GM12878 (cell line): ENCODE data around the gene DHCR24. TPM values are rescaled to one million over a fixed set of nuclear protein-coding genes. Genes with fewer than 3 reads are reported as not detected.

ENCODE experiments used
- ATAC-seq: fragments of 200-7000 bp; cut with Tn5 transposase; 3 replicates; pipeline ENCODE4 v1.9.1; 2020; ENCODE audit warnings: mild to moderate bottlenecking, moderate library complexity
- BruUV-seq: library from RNA; stranded (reverse); fragments of 400-500 nt; replicated peaks from 2 replicates; lab custom pipeline; 2021; lab: Mats Ljungman, UMichigan
- CTCF ChIA-PET: fragments of 300-600 bp; sonication (Branson Sonifier 250); formaldehyde crosslinking; extraction: SDS; loops from one replicate; lab custom pipeline; 2021; ENCODE audit warnings: inconsistent platforms; lab: Yijun Ruan, JAX
- POLR2A ChIA-PET: fragments of 350-600 bp; formaldehyde crosslinking; extraction: SDS; loops from one replicate; lab custom pipeline; 2021; ENCODE audit warnings: inconsistent platforms; lab: Charles Lee
- RAD21 ChIA-PET: fragments of 300-600 bp; sonication (Branson Sonifier 250); formaldehyde crosslinking; loops from one replicate; lab custom pipeline; 2023; ENCODE audit warnings: antibody characterized with exemption; ENCODE audit not compliant: unreplicated experiment; lab: Charles Lee
- SMC1A ChIA-PET: fragments of 300-600 bp; sonication (Branson Sonifier 250); formaldehyde crosslinking; loops from one replicate; lab custom pipeline; 2023; ENCODE audit not compliant: unreplicated experiment, uncharacterized antibody; lab: Charles Lee
- DNase-seq: peaks from one replicate; pipeline ENCODE4 v3.0.0-alpha.2; 2011; ENCODE audit warnings: low read depth, low spot score
- FAIRE-seq: peaks from 3 replicates; lab custom pipeline; 2011; peaks lifted over from hg19 to GRCh38; lab: Jason Lieb, UNC
- H2AFZ ChIP-seq: 2 replicates; pipeline ENCODE4 v1.6.0; 2011; ENCODE audit warnings: low read depth, low read length, control low read depth; ENCODE audit not compliant: control insufficient read depth
- H3K27ac ChIP-seq: 2 replicates; pipeline ENCODE4 v1.5.1; 2011; ENCODE audit warnings: control low read depth; ENCODE audit not compliant: control insufficient read depth, insufficient read depth
- H3K27me3 ChIP-seq, 2 experiments: replicated peaks in 1 of 2; 2 replicates each; pipeline versions ENCODE4 v1.6.0 to v1.6.1; 2011; ENCODE audit warnings: low read length in 1 of 2; ENCODE audit not compliant: control insufficient read depth in 2 of 2, insufficient read depth in 2 of 2
- H3K36me3 ChIP-seq, 2 experiments: 2 replicates each; pipeline ENCODE4 v1.5.1; 2011; ENCODE audit warnings: low read length in 1 of 2; ENCODE audit not compliant: control insufficient read depth in 2 of 2, insufficient read depth in 2 of 2
- H3K4me1 ChIP-seq: 2 replicates; pipeline ENCODE4 v1.6.1; 2011; ENCODE audit warnings: mild to moderate bottlenecking, low read length, moderate library complexity, mixed read lengths; ENCODE audit not compliant: control insufficient read depth, insufficient read depth
- H3K4me2 ChIP-seq: 2 replicates; pipeline ENCODE4 v1.6.0; 2011; ENCODE audit warnings: control low read depth; ENCODE audit not compliant: control insufficient read depth, insufficient read depth
- H3K4me3 ChIP-seq: fragments of 200-600 bp; sonication (generic); 2 replicates; pipeline ENCODE4 v1.5.1; 2016
- H3K79me2 ChIP-seq: 2 replicates; pipeline ENCODE4 v1.6.0; 2011; ENCODE audit warnings: low read length; ENCODE audit not compliant: control insufficient read depth, insufficient read depth
- H3K9ac ChIP-seq: 2 replicates; pipeline ENCODE4 v1.8.0; 2011; ENCODE audit warnings: low read length, control low read depth, mixed read lengths; ENCODE audit not compliant: control insufficient read depth, insufficient read depth
- H3K9me3 ChIP-seq: replicated peaks from 3 replicates; pipeline ENCODE4 v1.5.1; 2011; ENCODE audit warnings: mild to moderate bottlenecking, low read length; ENCODE audit not compliant: control insufficient read depth, insufficient read depth
- H4K20me1 ChIP-seq: 2 replicates; pipeline ENCODE4 v1.6.0; 2011; ENCODE audit not compliant: control insufficient read depth, insufficient read depth
- BACH1 ChIP-seq: fragments of 450-650 bp; IDR thresholded peaks from 2 replicates; pipeline ENCODE4 v1.6.1; 2017; ENCODE audit warnings: mild to moderate bottlenecking, borderline replicate concordance
- CBX3 ChIP-seq: fragments of 200-600 bp; sonication (generic); IDR thresholded peaks from 2 replicates; pipeline ENCODE4 v1.6.1; 2016; ENCODE audit warnings: low read depth, borderline replicate concordance
- IKZF2 ChIP-seq, 2 experiments: fragments of 450-650 bp; IDR thresholded peaks; 2 replicates each; pipeline ENCODE4 v1.6.1; 2017; ENCODE audit warnings: mild to moderate bottlenecking in 2 of 2, moderate library complexity in 2 of 2
- JUNB ChIP-seq: IDR thresholded peaks from 2 replicates; pipeline ENCODE4 v1.6.1; 2016; ENCODE audit warnings: antibody characterized with exemption, mild to moderate bottlenecking
- KAT2A ChIP-seq: conservative IDR thresholded peaks from 2 replicates; pipeline ENCODE4 v1.6.1; 2011; ENCODE audit warnings: low read depth, low read length; ENCODE audit not compliant: control insufficient read depth
- MTA3 ChIP-seq: IDR thresholded peaks from 2 replicates; pipeline ENCODE4 v1.6.1; 2012; ENCODE audit warnings: low read length, inconsistent platforms, borderline replicate concordance
- NBN ChIP-seq: fragments of 450-650 bp; IDR thresholded peaks from 2 replicates; pipeline ENCODE4 v1.6.1; 2016
- NFYB ChIP-seq: IDR thresholded peaks from 2 replicates; pipeline ENCODE4 v1.6.1; 2011; ENCODE audit warnings: low read depth, mild to moderate bottlenecking, low read length, improper control_type of control experiment, moderate library complexity; ENCODE audit not compliant: insufficient read depth
- RAD51 ChIP-seq: fragments of 450-650 bp; IDR thresholded peaks from 2 replicates; pipeline ENCODE4 v1.6.1; 2016; ENCODE audit warnings: moderate library complexity, mild to moderate bottlenecking, inconsistent platforms
- RB1 ChIP-seq: fragments of 450-650 bp; formaldehyde crosslinking; IDR thresholded peaks from 2 replicates; pipeline ENCODE4 v1.6.1; 2017; ENCODE audit warnings: mild to moderate bottlenecking, borderline replicate concordance
- TCF12 ChIP-seq: IDR thresholded peaks from 2 replicates; pipeline ENCODE4 v1.6.1; 2011; ENCODE audit warnings: low read depth, mild to moderate bottlenecking, low read length
- YY1 ChIP-seq: IDR thresholded peaks from 2 replicates; pipeline ENCODE4 v1.6.1; 2011; ENCODE audit warnings: low read depth, mild to moderate bottlenecking, low read length
- WGBS: methylation state at CpG from one replicate; pipeline ENCODE4 v1.1.6; 2016; ENCODE audit warnings: low lambda C conversion rate; ENCODE audit not compliant: insufficient replicate concordance, insufficient coverage; ENCODE audit errors: missing lambda C conversion rate; 5-methylcytosine and 5-hydroxymethylcytosine counted together
- in situ Hi-C: fragments of 300-500 bp; cut with MboI; formaldehyde crosslinking; loops from 9 replicates; pipeline ENCODE4 v1.14.3; 2018; ENCODE audit warnings: mixed read lengths
- intact Hi-C: fragments of 100-400 bp; cut with micrococcal nuclease; formaldehyde crosslinking; loops from one replicate; pipeline ENCODE4 v1.14.2; 2022; ENCODE audit not compliant: unreplicated experiment
- polyA plus RNA-seq, 11 experiments: library from polyadenylated mRNA; depleted of rRNA in 4 of 11; unstranded in 6 of 11; stranded (reverse) in 5 of 11; fragments of >200 nt; fragmentation: Nextera tagmentation in 4 of 11; fragmentation: Illumina TruSeq in 1 of 11; extraction: Ambion mirVana in 4 of 11; extraction: Trizol in 1 of 11; gene quantifications; 1 replicate in 1 of 11; 2 replicates in 10 of 11; pipeline versions ENCODE4 v1.2.1 to v1.2.3, GENCODE V29; 2011 to 2016; ENCODE audit warnings: inconsistent platforms in 2 of 11, missing spikeins in 2 of 11, low read depth in 1 of 11
- total RNA-seq, 4 experiments: library from RNA; depleted of rRNA in 3 of 4; stranded (reverse); fragments of >200 nt in 3 of 4; fragmentation: Illumina TruSeq in 1 of 4; extraction: Trizol in 1 of 4; gene quantifications; 2 replicates each; pipeline versions ENCODE4 v1.2.1 to v1.2.3, GENCODE V29; 2013 to 2021
- TF ChIP-seq, protein P1 (sequence below): fragments of 450-650 bp; formaldehyde crosslinking; IDR thresholded peaks from 2 replicates; pipeline ENCODE4 v1.5.0; 2022; ENCODE audit warnings: mild to moderate bottlenecking, missing genetic modification characterization
- TF ChIP-seq, protein P2 (sequence below): IDR thresholded peaks from 2 replicates; pipeline ENCODE4 v1.6.1; 2012; ENCODE audit warnings: low read depth, low read length, improper control_type of control experiment
- TF ChIP-seq, protein P3 (sequence below): IDR thresholded peaks from 2 replicates; pipeline ENCODE4 v1.6.1; 2011; ENCODE audit warnings: mild to moderate bottlenecking, low read depth, low read length, moderate library complexity; ENCODE audit not compliant: insufficient replicate concordance

Gene DHCR24
- total and polyA plus RNA-seq, 10 of the 15 experiments (the other 5 are each of a cell fraction or from before 2014, with no cell fraction given): 23.3 to 169 (median 120) TPM

DNA sequence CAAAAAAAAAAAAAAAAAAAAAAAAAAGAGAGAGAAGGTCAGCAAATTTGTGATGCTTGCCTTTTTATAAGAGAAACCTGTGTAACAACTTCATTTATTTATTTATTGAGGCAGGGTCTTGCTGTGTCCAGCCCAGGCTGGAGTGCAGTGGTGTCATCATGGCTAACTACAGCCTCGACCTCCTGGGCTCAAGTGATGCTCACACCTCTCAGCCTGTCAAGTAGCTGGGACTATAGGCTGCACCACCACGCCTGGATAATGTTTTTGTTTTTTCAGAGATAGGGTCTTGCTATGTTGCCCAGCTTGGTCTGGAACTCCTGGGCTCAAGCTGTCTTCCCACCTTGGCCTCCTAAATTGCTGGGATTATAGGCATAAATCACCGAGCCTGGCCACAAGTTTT is 42.4 kb downstream of the DHCR24 start (continued):
- TF ChIP-seq, protein P1, sequence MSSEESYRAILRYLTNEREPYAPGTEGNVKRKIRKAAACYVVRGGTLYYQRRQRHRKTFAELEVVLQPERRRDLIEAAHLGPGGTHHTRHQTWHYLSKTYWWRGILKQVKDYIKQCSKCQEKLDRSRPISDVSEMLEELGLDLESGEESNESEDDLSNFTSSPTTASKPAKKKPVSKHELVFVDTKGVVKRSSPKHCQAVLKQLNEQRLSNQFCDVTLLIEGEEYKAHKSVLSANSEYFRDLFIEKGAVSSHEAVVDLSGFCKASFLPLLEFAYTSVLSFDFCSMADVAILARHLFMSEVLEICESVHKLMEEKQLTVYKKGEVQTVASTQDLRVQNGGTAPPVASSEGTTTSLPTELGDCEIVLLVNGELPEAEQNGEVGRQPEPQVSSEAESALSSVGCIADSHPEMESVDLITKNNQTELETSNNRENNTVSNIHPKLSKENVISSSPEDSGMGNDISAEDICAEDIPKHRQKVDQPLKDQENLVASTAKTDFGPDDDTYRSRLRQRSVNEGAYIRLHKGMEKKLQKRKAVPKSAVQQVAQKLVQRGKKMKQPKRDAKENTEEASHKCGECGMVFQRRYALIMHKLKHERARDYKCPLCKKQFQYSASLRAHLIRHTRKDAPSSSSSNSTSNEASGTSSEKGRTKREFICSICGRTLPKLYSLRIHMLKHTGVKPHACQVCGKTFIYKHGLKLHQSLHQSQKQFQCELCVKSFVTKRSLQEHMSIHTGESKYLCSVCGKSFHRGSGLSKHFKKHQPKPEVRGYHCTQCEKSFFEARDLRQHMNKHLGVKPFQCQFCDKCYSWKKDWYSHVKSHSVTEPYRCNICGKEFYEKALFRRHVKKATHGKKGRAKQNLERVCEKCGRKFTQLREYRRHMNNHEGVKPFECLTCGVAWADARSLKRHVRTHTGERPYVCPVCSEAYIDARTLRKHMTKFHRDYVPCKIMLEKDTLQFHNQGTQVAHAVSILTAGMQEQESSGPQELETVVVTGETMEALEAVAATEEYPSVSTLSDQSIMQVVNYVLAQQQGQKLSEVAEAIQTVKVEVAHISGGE (CRISPR knock-in tag): no peak
- no peak for TF ChIP-seq IKZF2 (IDR thresholded peaks at IDR 0.05)
- TF ChIP-seq, protein P2, sequence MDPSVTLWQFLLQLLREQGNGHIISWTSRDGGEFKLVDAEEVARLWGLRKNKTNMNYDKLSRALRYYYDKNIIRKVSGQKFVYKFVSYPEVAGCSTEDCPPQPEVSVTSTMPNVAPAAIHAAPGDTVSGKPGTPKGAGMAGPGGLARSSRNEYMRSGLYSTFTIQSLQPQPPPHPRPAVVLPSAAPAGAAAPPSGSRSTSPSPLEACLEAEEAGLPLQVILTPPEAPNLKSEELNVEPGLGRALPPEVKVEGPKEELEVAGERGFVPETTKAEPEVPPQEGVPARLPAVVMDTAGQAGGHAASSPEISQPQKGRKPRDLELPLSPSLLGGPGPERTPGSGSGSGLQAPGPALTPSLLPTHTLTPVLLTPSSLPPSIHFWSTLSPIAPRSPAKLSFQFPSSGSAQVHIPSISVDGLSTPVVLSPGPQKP: no peak

DNA sequence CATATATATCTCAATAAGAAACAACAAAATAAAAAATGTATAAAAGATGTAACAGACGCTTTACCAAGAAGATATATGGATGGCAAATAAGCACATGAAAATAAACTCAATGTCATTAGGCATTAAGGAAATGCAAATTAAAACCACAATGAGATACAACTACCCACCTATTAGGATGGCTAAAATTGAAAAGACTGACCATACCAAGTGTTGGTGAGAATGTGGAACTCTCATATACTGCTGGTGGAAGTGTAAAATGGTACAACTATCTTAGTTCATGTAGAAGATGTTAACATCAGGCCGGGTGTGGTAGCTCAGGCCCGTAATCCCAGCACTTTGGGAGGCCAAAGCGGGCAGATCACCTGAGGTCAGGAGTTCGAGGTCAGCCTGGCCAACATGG is 43.5 kb downstream of the DHCR24 start:
- ChIA-PET RAD21 (no interaction called here), POLR2A (no interaction called here), SMC1A (no interaction called here), CTCF (no interaction called here)
- in situ Hi-C loops: no loop called here
- BruUV-seq: no TSS peak
- 97% methylated on average over 5 of the region's 5 CpGs for WGBS
- ATAC-seq (no peak), FAIRE-seq (no peak), DNase-seq (no peak)
- Histone ChIP-seq H2AFZ (no peak overlapping the region), H3K27ac (no peak overlapping the region), H3K36me3 (peaks cover 0 to 3% of the 10 kb centered on the region in 2 experiments; a peak in 2 of 4 replicates), H3K27me3 (no peaks in the 10 kb centered on the region), H3K9ac (no peak overlapping the region), H3K4me1 (no peaks in the 10 kb centered on the region), H4K20me1 (no peaks in the 10 kb centered on the region), H3K4me2 (no peak overlapping the region), H3K9me3 (no peaks in the 10 kb centered on the region), H3K79me2 (no peaks in the 10 kb centered on the region), H3K4me3 (no peak overlapping the region)
- intact Hi-C loops: no loop called here
- TF ChIP-seq TCF12 (no peak), BACH1 (no peak), YY1 (no peak), NFYB (no peak), NBN (no peak), RB1 (no peak), KAT2A (no peak), RAD51 (no peak), CBX3 (no peak), MTA3 (no peak), JUNB (no peak)
- TF ChIP-seq, protein P3, sequence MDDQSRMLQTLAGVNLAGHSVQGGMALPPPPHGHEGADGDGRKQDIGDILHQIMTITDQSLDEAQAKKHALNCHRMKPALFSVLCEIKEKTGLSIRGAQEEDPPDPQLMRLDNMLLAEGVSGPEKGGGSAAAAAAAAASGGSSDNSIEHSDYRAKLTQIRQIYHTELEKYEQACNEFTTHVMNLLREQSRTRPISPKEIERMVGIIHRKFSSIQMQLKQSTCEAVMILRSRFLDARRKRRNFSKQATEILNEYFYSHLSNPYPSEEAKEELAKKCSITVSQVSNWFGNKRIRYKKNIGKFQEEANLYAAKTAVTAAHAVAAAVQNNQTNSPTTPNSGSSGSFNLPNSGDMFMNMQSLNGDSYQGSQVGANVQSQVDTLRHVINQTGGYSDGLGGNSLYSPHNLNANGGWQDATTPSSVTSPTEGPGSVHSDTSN: no peak
